Measurements from ENCODE around the gene EP400.

EP400 gene

DNA sequence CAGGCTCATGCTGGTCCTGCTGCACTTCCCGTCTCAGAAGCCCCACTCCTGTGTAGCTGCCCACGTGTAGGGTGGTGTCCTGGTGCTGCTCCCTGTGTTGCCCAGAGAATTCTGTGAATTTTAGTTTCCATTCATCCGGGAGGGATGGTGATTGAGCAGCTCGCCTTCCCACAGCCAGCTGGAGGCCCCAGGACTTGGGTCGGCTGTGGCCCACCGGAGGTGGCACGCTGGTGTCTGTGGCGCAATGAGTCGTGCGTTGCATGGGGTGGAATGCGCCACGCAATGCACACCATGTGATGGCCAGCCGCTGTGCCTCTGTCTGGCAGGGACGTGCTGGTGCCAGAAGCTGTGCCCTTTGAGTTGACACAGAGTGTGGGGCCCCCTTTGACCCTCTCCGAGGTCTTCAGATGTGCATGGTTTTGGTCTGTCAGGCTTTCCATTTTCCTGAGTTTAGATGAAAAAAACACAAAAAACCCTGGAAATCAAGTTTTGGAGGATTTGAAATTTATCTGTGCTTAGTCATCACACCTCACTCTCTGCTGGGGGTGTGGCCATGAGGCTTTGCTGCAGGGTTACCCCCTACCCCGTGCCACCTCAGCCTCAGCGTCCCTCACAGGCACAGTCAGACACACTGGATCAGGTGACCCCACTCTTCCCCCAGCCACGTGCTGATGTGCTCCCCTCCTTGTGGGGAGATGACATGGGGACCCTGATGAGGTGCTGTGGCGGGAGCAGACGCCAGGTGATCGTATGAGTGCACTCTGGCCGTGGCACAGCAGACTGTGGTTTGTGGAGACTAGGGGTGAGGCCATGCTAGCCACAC lies 64.6 kb downstream of the EP400 start:
- no peaks in the 10 kb centered on the region for H3K9me3 ChIP-seq (ENCODE audit: control insufficient read depth in 5 of 5, low read length in 5 of 5)
- peaks cover 4 to 93% (median 87%) of the 10 kb centered on the region in 5 donors for H3K36me3 ChIP-seq (ENCODE audit: control insufficient read depth in 5 of 5, insufficient read depth in 5 of 5, low read length in 5 of 5)
- H3K27ac ChIP-seq (ENCODE audit: low read depth, low read length), result no peak overlapping the region
- H3K27me3 ChIP-seq (ENCODE audit: control insufficient read depth in 5 of 5, insufficient read depth in 4 of 5, low read length in 5 of 5), result no peaks in the 10 kb centered on the region
- no peak overlapping the region for H3K9ac ChIP-seq (ENCODE audit: low read length in 5 of 5)
- H3K4me3 ChIP-seq (ENCODE audit: low read depth in 1 of 5, low read length in 5 of 5), result no peak overlapping the region
- H3K4me1 ChIP-seq (ENCODE audit: control insufficient read depth in 5 of 5, insufficient read depth in 5 of 5, low read length in 5 of 5), result no peaks in the 10 kb centered on the region

DNA sequence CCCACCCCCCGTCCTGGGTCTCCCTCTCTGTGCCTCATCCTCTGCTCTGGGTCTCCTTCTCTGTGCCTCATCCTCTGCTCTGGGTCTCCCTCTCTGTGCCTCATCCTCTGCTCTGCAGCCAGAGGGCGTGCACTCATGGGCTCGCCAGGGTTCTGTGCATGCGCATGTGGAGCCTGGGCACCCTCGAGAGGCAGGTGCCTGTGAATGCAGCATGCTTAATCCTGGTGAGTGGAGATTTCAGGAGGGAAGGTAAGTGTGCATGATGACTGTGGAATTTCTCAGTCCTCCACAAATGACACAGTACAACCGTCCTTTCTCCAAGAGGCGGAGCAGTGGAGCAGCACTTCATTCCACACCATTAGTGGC lies 65.2 kb downstream of the EP400 start:
- Histone ChIP-seq H3K9me3 (ENCODE audit: control insufficient read depth in 5 of 5, low read length in 5 of 5) (no peaks in the 10 kb centered on the region), H3K27me3 (ENCODE audit: control insufficient read depth in 5 of 5, insufficient read depth in 4 of 5, low read length in 5 of 5) (no peaks in the 10 kb centered on the region), H3K27ac (ENCODE audit: low read depth, low read length) (no peak overlapping the region), H3K9ac (ENCODE audit: low read length in 5 of 5) (no peak overlapping the region), H3K36me3 (ENCODE audit: control insufficient read depth in 5 of 5, insufficient read depth in 5 of 5, low read length in 5 of 5) (peaks cover 4 to 96% (median 90%) of the 10 kb centered on the region in 5 donors), H3K4me3 (ENCODE audit: low read depth in 1 of 5, low read length in 5 of 5) (no peak overlapping the region), H3K4me1 (ENCODE audit: control insufficient read depth in 5 of 5, insufficient read depth in 5 of 5, low read length in 5 of 5) (no peaks in the 10 kb centered on the region)

DNA sequence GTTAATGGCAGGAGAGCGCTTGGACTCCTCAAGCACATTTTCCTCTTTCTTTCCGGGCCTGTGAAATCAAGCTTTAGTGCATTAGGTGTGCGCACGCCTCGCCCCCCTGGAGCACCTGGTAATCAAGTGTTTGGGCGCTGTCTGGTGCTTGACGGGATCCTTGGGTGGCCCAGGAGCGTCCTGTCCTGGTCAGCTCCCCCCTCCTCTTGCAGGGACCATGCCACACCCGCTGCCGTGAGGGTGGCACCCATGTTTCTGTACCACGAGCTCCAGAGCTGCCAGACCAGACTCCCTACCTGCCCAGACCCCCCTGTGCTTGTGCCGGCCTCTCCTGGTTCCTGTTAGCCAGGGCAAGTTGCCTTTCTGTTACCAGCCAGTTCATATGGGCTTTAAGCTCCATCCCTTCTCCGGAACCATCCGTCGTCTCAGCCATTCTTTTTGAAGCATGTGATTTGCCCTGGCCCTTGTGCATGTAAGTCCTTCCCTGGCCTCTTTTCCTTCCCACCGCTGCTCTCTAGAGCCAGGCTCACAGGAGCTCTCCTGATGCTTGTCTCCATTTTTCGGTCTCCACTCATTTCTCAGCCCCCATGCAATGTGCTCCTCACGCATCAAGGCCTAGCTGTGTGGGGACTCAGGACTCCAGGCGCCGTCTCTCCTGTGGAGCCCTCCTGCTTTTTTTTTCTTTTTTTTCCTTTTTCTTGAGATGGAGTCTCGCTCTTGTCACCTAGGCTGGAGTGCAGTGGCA lies 66.1 kb downstream of the EP400 start:
- H3K4me1 ChIP-seq (ENCODE audit: control insufficient read depth in 5 of 5, insufficient read depth in 5 of 5, low read length in 5 of 5), result no peaks in the 10 kb centered on the region
- peaks cover 4 to 97% (median 97%) of the 10 kb centered on the region in 5 donors for H3K36me3 ChIP-seq (ENCODE audit: control insufficient read depth in 5 of 5, insufficient read depth in 5 of 5, low read length in 5 of 5)
- no peak overlapping the region for H3K4me3 ChIP-seq (ENCODE audit: low read depth in 1 of 5, low read length in 5 of 5)
- H3K27me3 ChIP-seq (ENCODE audit: control insufficient read depth in 5 of 5, insufficient read depth in 4 of 5, low read length in 5 of 5), result no peaks in the 10 kb centered on the region
- H3K27ac ChIP-seq (ENCODE audit: low read depth, low read length), result no peak overlapping the region
- H3K9ac ChIP-seq (ENCODE audit: low read length in 5 of 5), result no peak overlapping the region
- no peaks in the 10 kb centered on the region for H3K9me3 ChIP-seq (ENCODE audit: control insufficient read depth in 5 of 5, low read length in 5 of 5)

DNA sequence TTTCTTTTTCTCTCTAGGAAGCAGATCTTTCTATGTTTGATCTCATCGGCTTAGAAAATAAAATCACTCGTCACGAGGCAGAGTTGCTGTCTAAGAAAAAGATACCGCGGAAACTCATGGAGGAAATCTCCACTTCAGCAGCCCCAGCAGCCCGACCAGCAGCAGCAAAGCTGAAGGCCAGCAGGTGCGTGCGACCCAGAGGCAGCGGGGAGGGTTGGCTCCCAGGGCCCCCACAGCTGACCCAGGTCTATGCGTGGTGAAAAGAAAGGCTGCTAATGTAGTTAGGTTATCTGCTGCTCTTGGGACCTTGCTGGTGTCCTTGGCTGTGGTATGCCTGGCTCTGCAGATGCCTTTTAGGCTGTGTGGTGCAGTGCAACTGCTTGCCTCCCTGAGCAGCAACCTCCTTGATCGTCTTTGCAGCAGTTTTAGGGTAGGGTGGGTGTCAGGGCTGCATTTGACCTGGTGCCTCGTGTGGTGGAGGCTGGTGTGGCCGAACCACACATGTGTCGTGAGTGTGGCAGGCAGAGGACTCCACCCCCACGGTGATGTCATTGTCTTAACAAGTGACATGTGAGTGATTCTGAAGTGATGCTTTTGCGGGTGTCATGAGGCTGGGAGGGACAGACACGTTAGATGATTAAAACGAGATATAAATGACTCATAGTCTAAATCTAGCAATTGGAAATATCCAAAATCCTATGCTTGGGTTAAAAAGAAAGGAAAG lies 68.6 kb downstream of the EP400 start:
- Histone ChIP-seq H3K27me3 (ENCODE audit: control insufficient read depth in 5 of 5, insufficient read depth in 4 of 5, low read length in 5 of 5) (no peaks in the 10 kb centered on the region), H3K9me3 (ENCODE audit: control insufficient read depth in 5 of 5, low read length in 5 of 5) (no peaks in the 10 kb centered on the region), H3K4me1 (ENCODE audit: control insufficient read depth in 5 of 5, insufficient read depth in 5 of 5, low read length in 5 of 5) (peaks cover 0 to 9% (median 0%) of the 10 kb centered on the region in 5 donors), H3K4me3 (ENCODE audit: low read depth in 1 of 5, low read length in 5 of 5) (no peak overlapping the region), H3K27ac (ENCODE audit: low read depth, low read length) (no peak overlapping the region), H3K9ac (ENCODE audit: low read length in 5 of 5) (no peak overlapping the region), H3K36me3 (ENCODE audit: control insufficient read depth in 5 of 5, insufficient read depth in 5 of 5, low read length in 5 of 5) (peaks cover 0 to 84% (median 82%) of the 10 kb centered on the region in 5 donors)

DNA sequence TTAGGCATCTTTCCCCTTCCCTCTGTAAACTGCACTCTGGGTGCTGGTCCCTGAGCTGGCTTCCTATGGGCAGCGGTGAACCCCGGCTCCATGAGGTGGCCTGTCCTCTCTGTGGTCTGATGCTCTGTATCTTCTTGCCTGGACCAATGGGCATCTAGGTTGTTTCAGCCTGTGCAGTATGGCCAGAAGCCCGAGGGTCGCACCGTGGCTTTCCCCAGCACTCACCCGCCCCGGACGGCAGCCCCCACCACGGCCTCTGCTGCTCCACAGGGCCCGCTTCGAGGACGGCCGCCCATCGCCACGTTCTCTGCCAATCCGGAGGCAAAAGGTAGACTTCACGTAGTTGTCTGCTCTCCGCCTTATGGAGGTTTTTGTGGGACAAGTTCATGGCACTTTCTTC lies 70.1 kb downstream of the EP400 start:
- Histone ChIP-seq H3K36me3 (ENCODE audit: control insufficient read depth in 5 of 5, insufficient read depth in 5 of 5, low read length in 5 of 5) (peaks cover 0 to 83% (median 81%) of the 10 kb centered on the region in 5 donors), H3K9me3 (ENCODE audit: control insufficient read depth in 5 of 5, low read length in 5 of 5) (no peaks in the 10 kb centered on the region)

DNA sequence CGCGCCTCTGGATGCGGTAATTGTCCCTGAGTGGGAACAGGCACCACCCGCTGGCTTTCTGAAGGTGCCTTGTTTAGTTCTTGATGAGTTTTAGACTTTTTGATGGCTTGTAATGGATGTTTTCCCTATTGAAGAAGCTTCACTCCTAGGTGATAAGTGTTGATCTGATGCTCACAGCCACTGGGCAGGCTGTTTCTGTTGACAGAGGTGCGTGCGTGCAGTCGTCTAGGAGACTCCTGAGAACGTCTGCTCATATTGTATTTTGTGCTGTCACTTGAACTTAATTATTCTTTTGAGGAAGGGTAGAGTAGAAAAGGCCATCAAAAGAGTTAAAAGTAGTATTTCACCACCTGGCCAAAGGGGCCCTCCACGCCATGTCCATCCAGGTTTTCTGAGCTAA lies 70.5 kb downstream of the EP400 start:
- no peak overlapping the region for H3K9ac ChIP-seq (ENCODE audit: low read length in 5 of 5)
- no peak overlapping the region for H3K27ac ChIP-seq (ENCODE audit: low read depth, low read length)
- peaks cover 0 to 83% (median 81%) of the 10 kb centered on the region in 5 donors for H3K36me3 ChIP-seq (ENCODE audit: control insufficient read depth in 5 of 5, insufficient read depth in 5 of 5, low read length in 5 of 5)
- no peaks in the 10 kb centered on the region for H3K27me3 ChIP-seq (ENCODE audit: control insufficient read depth in 5 of 5, insufficient read depth in 4 of 5, low read length in 5 of 5)
- H3K4me3 ChIP-seq (ENCODE audit: low read depth in 1 of 5, low read length in 5 of 5), result no peak overlapping the region
- no peaks in the 10 kb centered on the region for H3K9me3 ChIP-seq (ENCODE audit: control insufficient read depth in 5 of 5, low read length in 5 of 5)
- H3K4me1 ChIP-seq (ENCODE audit: control insufficient read depth in 5 of 5, insufficient read depth in 5 of 5, low read length in 5 of 5), result peaks cover 0 to 9% (median 0%) of the 10 kb centered on the region in 5 donors

More for the DNA sequence above, 70.1 kb downstream of the EP400 start:
- no peaks in the 10 kb centered on the region for H3K27me3 ChIP-seq (ENCODE audit: control insufficient read depth in 5 of 5, insufficient read depth in 4 of 5, low read length in 5 of 5)
- no peak overlapping the region for H3K4me3 ChIP-seq (ENCODE audit: low read depth in 1 of 5, low read length in 5 of 5)
- H3K4me1 ChIP-seq (ENCODE audit: control insufficient read depth in 5 of 5, insufficient read depth in 5 of 5, low read length in 5 of 5), result peaks cover 0 to 9% (median 0%) of the 10 kb centered on the region in 5 donors
- no peak overlapping the region for H3K9ac ChIP-seq (ENCODE audit: low read length in 5 of 5)
- no peak overlapping the region for H3K27ac ChIP-seq (ENCODE audit: low read depth, low read length)

DNA sequence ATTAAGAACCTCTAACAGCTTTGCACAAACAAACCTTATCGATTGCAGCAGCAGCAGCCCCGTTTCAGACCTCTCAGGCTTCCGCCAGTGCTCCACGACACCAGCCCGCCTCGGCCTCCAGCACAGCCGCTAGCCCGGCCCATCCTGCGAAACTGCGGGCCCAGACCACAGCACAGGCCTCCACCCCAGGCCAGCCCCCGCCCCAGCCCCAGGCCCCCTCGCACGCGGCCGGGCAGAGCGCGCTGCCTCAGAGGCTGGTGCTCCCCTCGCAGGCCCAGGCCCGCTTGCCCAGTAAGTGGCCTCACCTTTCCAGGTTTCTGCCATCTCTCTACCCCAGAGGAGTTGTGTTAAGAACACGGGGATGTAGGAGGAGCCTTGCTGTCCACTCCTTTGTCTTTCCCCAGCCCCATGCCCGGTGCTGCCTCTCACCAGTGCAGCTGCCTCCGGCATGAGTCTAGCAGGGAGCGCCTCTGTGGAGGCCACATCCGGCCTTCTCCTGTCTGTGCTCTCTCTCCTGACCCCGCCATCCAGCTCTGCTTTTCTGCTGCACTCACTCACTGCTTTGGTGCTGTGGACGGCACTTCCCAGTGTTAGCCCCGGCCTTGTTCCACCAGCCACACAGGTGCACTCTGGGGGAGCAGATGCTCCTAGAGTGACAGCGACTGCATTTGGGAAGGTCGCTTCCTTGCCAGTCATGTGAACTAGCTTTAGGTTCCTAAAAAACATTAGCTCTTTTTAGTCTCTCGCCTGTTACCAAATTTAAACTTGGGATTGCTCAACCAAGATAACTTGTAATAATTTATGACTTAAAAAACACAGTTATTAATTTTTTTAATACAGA lies 71.5 kb downstream of the EP400 start:
- Histone ChIP-seq H3K4me3 (ENCODE audit: low read depth in 1 of 5, low read length in 5 of 5) (no peak overlapping the region), H3K27me3 (ENCODE audit: control insufficient read depth in 5 of 5, insufficient read depth in 4 of 5, low read length in 5 of 5) (no peaks in the 10 kb centered on the region), H3K27ac (ENCODE audit: low read depth, low read length) (no peak overlapping the region), H3K36me3 (ENCODE audit: control insufficient read depth in 5 of 5, insufficient read depth in 5 of 5, low read length in 5 of 5) (peaks cover 2 to 84% (median 81%) of the 10 kb centered on the region in 5 donors), H3K9ac (ENCODE audit: low read length in 5 of 5) (no peak overlapping the region), H3K9me3 (ENCODE audit: control insufficient read depth in 5 of 5, low read length in 5 of 5) (no peaks in the 10 kb centered on the region), H3K4me1 (ENCODE audit: control insufficient read depth in 5 of 5, insufficient read depth in 5 of 5, low read length in 5 of 5) (peaks cover 0 to 9% (median 0%) of the 10 kb centered on the region in 5 donors)

DNA sequence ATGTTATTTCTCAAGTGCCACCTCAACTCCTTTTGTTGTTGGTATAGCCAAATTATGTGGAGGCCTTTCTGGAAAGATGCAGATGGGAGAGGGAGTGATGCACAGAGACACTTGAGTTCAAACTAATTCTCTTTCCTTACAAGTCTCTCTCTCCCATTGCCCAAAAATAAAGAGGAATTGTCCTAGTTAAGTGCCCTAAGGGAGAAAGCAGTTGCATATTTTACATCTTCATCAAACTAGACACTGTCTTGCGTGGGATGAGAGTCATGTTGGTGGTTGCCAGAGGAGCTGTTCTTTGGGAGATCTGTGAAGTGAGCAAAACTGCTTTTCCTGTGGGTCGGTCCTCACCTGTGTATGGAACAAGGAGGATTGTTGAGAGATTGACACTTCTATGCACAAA lies 72.2 kb downstream of the EP400 start:
- Histone ChIP-seq H3K9ac (ENCODE audit: low read length in 5 of 5) (no peak overlapping the region), H3K27me3 (ENCODE audit: control insufficient read depth in 5 of 5, insufficient read depth in 4 of 5, low read length in 5 of 5) (no peaks in the 10 kb centered on the region), H3K4me1 (ENCODE audit: control insufficient read depth in 5 of 5, insufficient read depth in 5 of 5, low read length in 5 of 5) (peaks cover 0 to 9% (median 0%) of the 10 kb centered on the region in 5 donors), H3K36me3 (ENCODE audit: control insufficient read depth in 5 of 5, insufficient read depth in 5 of 5, low read length in 5 of 5) (peaks cover 2 to 85% (median 84%) of the 10 kb centered on the region in 5 donors), H3K9me3 (ENCODE audit: control insufficient read depth in 5 of 5, low read length in 5 of 5) (no peaks in the 10 kb centered on the region), H3K27ac (ENCODE audit: low read depth, low read length) (no peak overlapping the region), H3K4me3 (ENCODE audit: low read depth in 1 of 5, low read length in 5 of 5) (no peak overlapping the region)

DNA sequence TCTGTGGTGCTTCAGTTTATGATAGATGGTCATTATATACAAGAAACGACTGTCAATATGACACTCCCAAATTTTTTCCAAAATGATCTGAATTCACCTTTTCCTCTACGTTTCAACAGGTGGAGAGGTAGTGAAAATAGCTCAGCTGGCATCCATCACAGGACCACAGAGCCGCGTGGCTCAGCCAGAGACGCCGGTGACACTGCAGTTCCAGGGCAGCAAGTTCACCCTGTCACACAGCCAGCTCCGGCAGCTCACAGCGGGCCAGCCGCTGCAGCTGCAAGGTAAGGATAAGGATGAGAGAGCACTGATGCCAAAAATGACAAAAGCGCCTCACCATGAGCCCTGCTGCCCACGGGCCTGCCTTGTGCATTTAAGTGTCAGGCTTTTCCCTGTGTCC lies 73.9 kb downstream of the EP400 start:
- H3K36me3 ChIP-seq (ENCODE audit: control insufficient read depth in 5 of 5, insufficient read depth in 5 of 5, low read length in 5 of 5), result peaks cover 2 to 85% (median 84%) of the 10 kb centered on the region in 5 donors

More for the DNA sequence above, 73.9 kb downstream of the EP400 start:
- no peaks in the 10 kb centered on the region for H3K27me3 ChIP-seq (ENCODE audit: control insufficient read depth in 5 of 5, insufficient read depth in 4 of 5, low read length in 5 of 5)
- H3K9ac ChIP-seq (ENCODE audit: low read length in 5 of 5), result no peak overlapping the region
- no peak overlapping the region for H3K27ac ChIP-seq (ENCODE audit: low read depth, low read length)
- H3K4me3 ChIP-seq (ENCODE audit: low read depth in 1 of 5, low read length in 5 of 5), result no peak overlapping the region
- H3K9me3 ChIP-seq (ENCODE audit: control insufficient read depth in 5 of 5, low read length in 5 of 5), result no peaks in the 10 kb centered on the region
- peaks cover 0 to 9% (median 0%) of the 10 kb centered on the region in 5 donors for H3K4me1 ChIP-seq (ENCODE audit: control insufficient read depth in 5 of 5, insufficient read depth in 5 of 5, low read length in 5 of 5)
